GM12892 (cell line): ENCODE results near the gene MMP17.

Source experiments
- DNase-seq: peaks from one replicate; pipeline ENCODE4 v3.0.0; 2011; ENCODE audit not compliant: insufficient read length
- FAIRE-seq: peaks from 2 replicates; lab custom pipeline; 2011; peaks lifted over from hg19 to GRCh38; lab: Jason Lieb, UNC
- POLR2A ChIP-seq: IDR thresholded peaks from 2 replicates; pipeline ENCODE4 v1.6.1; 2011; ENCODE audit warnings: low read depth, low read length, control low read depth
- POLR2AphosphoS5 ChIP-seq: IDR thresholded peaks from 2 replicates; pipeline ENCODE4 v1.6.1; 2011; ENCODE audit warnings: low read depth, low read length, control low read depth
- TAF1 ChIP-seq: IDR thresholded peaks from 2 replicates; pipeline ENCODE4 v1.6.1; 2011; ENCODE audit warnings: low read depth, mild to moderate bottlenecking, control low read depth, low read length, borderline replicate concordance

MMP17 gene

GRCh38 chr12:131853832-131854797 lies 25.9 kb downstream of the MMP17 start:
- TF ChIP-seq POLR2A (no peak), TAF1 (no peak), POLR2AphosphoS5 (no peak)
- FAIRE-seq = no peak
- DNase-seq = no peak

- DNase-seq (no peak), FAIRE-seq (no peak)
- TF ChIP-seq POLR2AphosphoS5 = no peak
- TF ChIP-seq TAF1 = no peak
- TF ChIP-seq POLR2A = no peak
Measured at GRCh38 chr12:131854861-131855476, 26.8 kb downstream of the MMP17 start.

- TF ChIP-seq TAF1 (no peak), POLR2A (no peak), POLR2AphosphoS5 (no peak)
- no peak for DNase-seq
- FAIRE-seq = no peak
Measured at GRCh38 chr12:131855521-131856142, 27.4 kb downstream of the MMP17 start.

- TF ChIP-seq POLR2AphosphoS5 (no peak), TAF1 (no peak), POLR2A (no peak)
- FAIRE-seq = no peak
Measured at GRCh38 chr12:131856366-131857097, 28.3 kb downstream of the MMP17 start.

GRCh38 chr12:131857908-131858850 lies 30.0 kb downstream of the MMP17 start:
- DNase-seq = no peak
- FAIRE-seq = no peak
- no peak for TF ChIP-seq POLR2AphosphoS5

More at GRCh38 chr12:131856366-131857097, 28.3 kb downstream of the MMP17 start:
- no peak for DNase-seq

GRCh38 chr12:131860472-131861260 lies 32.5 kb downstream of the MMP17 start:
- DNase-seq (peak; percentile 33), FAIRE-seq (no peak)

GRCh38 chr12:131861261-131862083 lies 33.3 kb downstream of the MMP17 start:
- TF ChIP-seq TAF1 = no peak
- no peak for TF ChIP-seq POLR2AphosphoS5
- no peak for TF ChIP-seq POLR2A
- peak; percentile 12 for DNase-seq
- FAIRE-seq = no peak

More at GRCh38 chr12:131860472-131861260, 32.5 kb downstream of the MMP17 start:
- no peak for TF ChIP-seq POLR2A
- TF ChIP-seq POLR2AphosphoS5 = no peak
- TF ChIP-seq TAF1 = no peak

GRCh38 chr12:131862084-131862441 lies 33.9 kb downstream of the MMP17 start:
- TF ChIP-seq POLR2A = no peak
- DNase-seq (peak; percentile 19), FAIRE-seq (no peak)

GRCh38 chr12:131862600-131862993 lies 34.4 kb downstream of the MMP17 start:
- TF ChIP-seq POLR2A (no peak), TAF1 (no peak), POLR2AphosphoS5 (no peak)
- DNase-seq = peak; percentile 12
- FAIRE-seq = no peak
